Measurements from ENCODE around the gene SPON1. TPM values are rescaled to one million over a fixed set of nuclear protein-coding genes. Genes with fewer than 3 reads are reported as not detected.

The SPON1 gene
- total and polyA plus RNA-seq, 2 of the 8 experiments (the other 6 are each of a cell fraction or from before 2014, with no cell fraction given) = 1.5 to 5.4 TPM

DNA sequence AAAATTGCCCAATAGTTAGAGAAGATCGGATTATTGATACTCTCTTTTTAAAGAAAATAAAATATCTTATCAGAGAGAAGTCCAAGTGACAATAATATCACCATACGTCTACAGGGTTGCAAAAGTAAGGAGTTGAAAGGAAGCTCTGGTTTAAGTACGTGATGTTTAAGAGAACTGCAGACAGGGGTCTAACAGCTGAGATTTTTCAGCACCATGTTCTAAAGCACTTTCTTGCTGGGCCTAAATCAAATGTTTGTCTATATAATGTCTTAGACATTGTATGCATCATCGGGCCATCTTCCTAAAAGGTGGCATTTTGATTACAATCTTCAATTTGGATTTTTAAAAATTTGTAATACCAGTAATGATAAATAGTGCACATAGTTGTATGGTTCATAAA lies 263.1 kb downstream of the SPON1 start:
- ChIA-PET POLR2A (ENCODE audit: partially characterized antibody) (no interaction called here), CTCF (ENCODE audit: partially characterized antibody) (interaction anchor here (0.6 to 1.8 kb wide), 4 partner anchors 9 to 188 kb away, joined by 3 to 4 read pairs (median 3); no protein-coding TSS in a partner anchor)
- H2BK12ac ChIP-seq (ENCODE audit: low read depth, low read length) = no peak overlapping the region
- H4K91ac ChIP-seq (replicated peaks; ENCODE audit: insufficient read length, low read length) = no peak overlapping the region
- no peak overlapping the region for H2BK5ac ChIP-seq (ENCODE audit: low read depth, low read length)
- H3K4me2 ChIP-seq (ENCODE audit: insufficient read depth in 1 of 2, low read depth in 2 of 2, low read length in 2 of 2) = no peak overlapping the region
- peaks cover 0 to 3% of the 10 kb centered on the region in 2 experiments; a peak in 2 of 4 replicates for H3K9me3 ChIP-seq (ENCODE audit: insufficient read depth in 2 of 2, low read depth in 1 of 2, low read length in 1 of 2)
- no peaks in the 10 kb centered on the region for H3K23me2 ChIP-seq (ENCODE audit: low read depth, low read length)
- no peak overlapping the region for H3K14ac ChIP-seq (ENCODE audit: insufficient read length)
- FAIRE-seq (no peak), DNase-seq (ENCODE audit: low read depth in 1 of 2, low spot score in 2 of 2) (no peak)
- no peak overlapping the region for H3K27ac ChIP-seq (ENCODE audit: low read depth, low read length)
- H2BK120ac ChIP-seq (replicated peaks; ENCODE audit: low read depth, low read length) = no peak overlapping the region
- no peak overlapping the region for H2BK20ac ChIP-seq (ENCODE audit: low read length)
- no peaks in the 10 kb centered on the region; a peak in 1 of 7 replicates for H3K27me3 ChIP-seq (replicated peaks in 1 of 4; ENCODE audit: control insufficient read depth in 3 of 4, extremely low read depth in 1 of 4, insufficient read depth in 3 of 4, low read length in 3 of 4)
- H4K8ac ChIP-seq (ENCODE audit: extremely low read depth, insufficient read depth, low read length) = no peak overlapping the region
- H3K9ac ChIP-seq (replicated peaks in 1 of 4; ENCODE audit: extremely low read depth in 1 of 4, low read depth in 3 of 4, low read length in 3 of 4) = no peak overlapping the region
- no peak overlapping the region for H3K56ac ChIP-seq (replicated peaks; ENCODE audit: insufficient read length, low read depth, low read length)
- no peak overlapping the region for H2BK15ac ChIP-seq (ENCODE audit: low read length)
- no peak overlapping the region for H3K23ac ChIP-seq (ENCODE audit: insufficient read length)
- H2AK5ac ChIP-seq (ENCODE audit: low read depth, low read length) = no peak overlapping the region
- H3K4me3 ChIP-seq (ENCODE audit: extremely low read depth in 1 of 4, insufficient read depth in 2 of 4, low read depth in 3 of 4, low read length in 4 of 4) = no peak overlapping the region
- no peaks in the 10 kb centered on the region for H3K36me3 ChIP-seq (ENCODE audit: control insufficient read depth in 2 of 4, insufficient read depth in 4 of 4, low read length in 3 of 4)
- H3K79me2 ChIP-seq (ENCODE audit: control insufficient read depth in 1 of 2, insufficient read depth in 2 of 2, low read length in 2 of 2) = no peaks in the 10 kb centered on the region
- H4K20me1 ChIP-seq (replicated peaks in 1 of 2; ENCODE audit: control insufficient read depth in 1 of 2, insufficient read depth in 2 of 2, low read length in 2 of 2) = no peaks in the 10 kb centered on the region
- no peak overlapping the region for H3K4ac ChIP-seq (replicated peaks; ENCODE audit: insufficient read length, low read depth, low read length)
- H3K18ac ChIP-seq (ENCODE audit: extremely low read depth, low read length) = no peak overlapping the region
- peaks cover 2 to 23% (median 16%) of the 10 kb centered on the region in 4 experiments for H3K4me1 ChIP-seq (replicated peaks in 1 of 4; ENCODE audit: control insufficient read depth in 3 of 4, insufficient read depth in 4 of 4, low read length in 3 of 4)
- H2AFZ ChIP-seq (ENCODE audit: low read length) = no peak overlapping the region
- H4K5ac ChIP-seq (ENCODE audit: insufficient read length, low read depth, low read length) = no peak overlapping the region
- 90% methylated on average over 4 of the region's 4 CpGs; no CpG with 5 or more reads in 1 of the 2 experiments for WGBS, 2 experiments (ENCODE audit: extremely low coverage in 1 of 2, insufficient coverage in 1 of 2, insufficient read length in 1 of 2, insufficient replicate concordance in 2 of 2, low coverage in 1 of 2, low lambda C conversion rate in 2 of 2, missing lambda C conversion rate in 1 of 2)
- no peaks in the 10 kb centered on the region for H3K79me1 ChIP-seq (ENCODE audit: low read depth, low read length)
- TF ChIP-seq HDAC2 (IDR thresholded peaks at IDR 0.05; ENCODE audit: borderline replicate concordance in 1 of 2, low read depth in 2 of 2, low read length in 2 of 2) = no peak
- TF ChIP-seq, protein P1, sequence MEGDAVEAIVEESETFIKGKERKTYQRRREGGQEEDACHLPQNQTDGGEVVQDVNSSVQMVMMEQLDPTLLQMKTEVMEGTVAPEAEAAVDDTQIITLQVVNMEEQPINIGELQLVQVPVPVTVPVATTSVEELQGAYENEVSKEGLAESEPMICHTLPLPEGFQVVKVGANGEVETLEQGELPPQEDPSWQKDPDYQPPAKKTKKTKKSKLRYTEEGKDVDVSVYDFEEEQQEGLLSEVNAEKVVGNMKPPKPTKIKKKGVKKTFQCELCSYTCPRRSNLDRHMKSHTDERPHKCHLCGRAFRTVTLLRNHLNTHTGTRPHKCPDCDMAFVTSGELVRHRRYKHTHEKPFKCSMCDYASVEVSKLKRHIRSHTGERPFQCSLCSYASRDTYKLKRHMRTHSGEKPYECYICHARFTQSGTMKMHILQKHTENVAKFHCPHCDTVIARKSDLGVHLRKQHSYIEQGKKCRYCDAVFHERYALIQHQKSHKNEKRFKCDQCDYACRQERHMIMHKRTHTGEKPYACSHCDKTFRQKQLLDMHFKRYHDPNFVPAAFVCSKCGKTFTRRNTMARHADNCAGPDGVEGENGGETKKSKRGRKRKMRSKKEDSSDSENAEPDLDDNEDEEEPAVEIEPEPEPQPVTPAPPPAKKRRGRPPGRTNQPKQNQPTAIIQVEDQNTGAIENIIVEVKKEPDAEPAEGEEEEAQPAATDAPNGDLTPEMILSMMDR (IDR thresholded peaks at IDR 0.05; ENCODE audit: control extremely low read depth in 1 of 3, insufficient read depth in 1 of 3, low read depth in 1 of 3, low read length in 3 of 3) = no peak
- no peak for TF ChIP-seq ASH2L (IDR thresholded peaks at IDR 0.05; ENCODE audit: low read length)
- no peak for TF ChIP-seq CBX5 (IDR thresholded peaks at IDR 0.05; ENCODE audit: low read depth, low read length)
- no peak for TF ChIP-seq JUND (IDR thresholded peaks at IDR 0.05; ENCODE audit: low read length)
- no peak for TF ChIP-seq YY1 (IDR thresholded peaks at IDR 0.05; ENCODE audit: low read depth, low read length)
- no peak for TF ChIP-seq CBX8 (IDR thresholded peaks at IDR 0.05; ENCODE audit: borderline replicate concordance, low read depth, low read length)
- TF ChIP-seq TAF7 (optimal IDR thresholded peaks at IDR 0.05; ENCODE audit: borderline replicate concordance, low read depth, low read length) = no peak
- TF ChIP-seq, protein P2, sequence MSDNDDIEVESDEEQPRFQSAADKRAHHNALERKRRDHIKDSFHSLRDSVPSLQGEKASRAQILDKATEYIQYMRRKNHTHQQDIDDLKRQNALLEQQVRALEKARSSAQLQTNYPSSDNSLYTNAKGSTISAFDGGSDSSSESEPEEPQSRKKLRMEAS (IDR thresholded peaks at IDR 0.05) = no peak
- TF ChIP-seq EGR1 (IDR thresholded peaks at IDR 0.05; ENCODE audit: borderline replicate concordance, low read depth, low read length) = no peak
- TF ChIP-seq RXRA (IDR thresholded peaks at IDR 0.05; ENCODE audit: insufficient read depth, low read depth, low read length) = no peak
